Liver (tissue), 9 donors: ENCODE data around the gene NKTR. TPM values are rescaled to one million over a fixed set of nuclear protein-coding genes. Genes with fewer than 3 reads are reported as not detected.

Experiments used
- DNase-seq: peaks from one replicate; pipeline ENCODE4 v3.0.0-alpha.2; 2017; ENCODE audit warnings: low spot score
- H3K27ac ChIP-seq, 2 donors: one replicate each; pipeline ENCODE4 v1.7.0; 2013; ENCODE audit warnings: inconsistent platforms in 2 of 2, low read length in 2 of 2, control low read depth in 1 of 2, low read depth in 1 of 2, mild to moderate bottlenecking in 1 of 2
- H3K27me3 ChIP-seq, 4 donors: one replicate each; pipeline versions ENCODE4 v1.6.1 to v1.7.0; 2013; ENCODE audit warnings: low read length in 3 of 4, inconsistent platforms in 1 of 4, mild to moderate bottlenecking in 1 of 4, moderate library complexity in 1 of 4; ENCODE audit not compliant: control insufficient read depth in 4 of 4, insufficient read depth in 4 of 4
- H3K36me3 ChIP-seq, 4 donors: one replicate each; pipeline versions ENCODE4 v1.6.1 to v1.7.0; 2013; ENCODE audit warnings: low read length in 3 of 4, mild to moderate bottlenecking in 3 of 4, low read depth in 1 of 4, moderate library complexity in 1 of 4; ENCODE audit not compliant: control insufficient read depth in 4 of 4, insufficient read depth in 3 of 4
- H3K4me1 ChIP-seq, 4 donors: one replicate each; pipeline versions ENCODE4 v1.6.1 to v1.7.0; 2013; ENCODE audit warnings: low read length in 3 of 4, mild to moderate bottlenecking in 3 of 4, moderate library complexity in 1 of 4; ENCODE audit not compliant: control insufficient read depth in 4 of 4, insufficient read depth in 4 of 4
- H3K4me3 ChIP-seq, 3 donors: one replicate each; pipeline versions ENCODE4 v1.6.1 to v1.7.0; 2013; ENCODE audit warnings: low read length in 3 of 3, control low read depth in 1 of 3, low read depth in 1 of 3, mild to moderate bottlenecking in 1 of 3
- H3K9ac ChIP-seq, 2 donors: one replicate each; pipeline ENCODE4 v1.7.0; 2013; ENCODE audit warnings: low read length in 2 of 2, mild to moderate bottlenecking in 2 of 2, moderate library complexity in 2 of 2, control low read depth in 1 of 2, low read depth in 1 of 2
- H3K9me3 ChIP-seq, 4 donors: one replicate each; pipeline versions ENCODE4 v1.6.1 to v1.7.0; 2013; ENCODE audit warnings: low read length in 3 of 4; ENCODE audit not compliant: control insufficient read depth in 4 of 4
- ATF3 ChIP-seq: IDR thresholded peaks from 2 replicates; pipeline ENCODE4 v1.6.1; 2016; ENCODE audit warnings: antibody characterized with exemption
- CTCF ChIP-seq: fragments of 150-350 bp; IDR thresholded peaks from 2 replicates; pipeline ENCODE4 v1.5.1; 2017; ENCODE audit warnings: improper control_type of control experiment, low read depth, low read length; ENCODE audit not compliant: missing input control
- FOXA1 ChIP-seq: IDR thresholded peaks from 2 replicates; pipeline ENCODE4 v1.6.1; 2016; ENCODE audit warnings: antibody characterized with exemption
- FOXA2 ChIP-seq: IDR thresholded peaks from 2 replicates; pipeline ENCODE4 v1.6.1; 2016; ENCODE audit warnings: antibody characterized with exemption
- GABPA ChIP-seq, 2 donors: IDR thresholded peaks in 1 of 2; conservative IDR thresholded peaks in 1 of 2; 2 replicates each; pipeline ENCODE4 v1.6.1; 2016; ENCODE audit warnings: antibody characterized with exemption in 2 of 2, mild to moderate bottlenecking in 1 of 2, moderate library complexity in 1 of 2
- HNF4A ChIP-seq, 2 donors: conservative IDR thresholded peaks; 2 replicates each; pipeline ENCODE4 v1.6.1; 2016; ENCODE audit warnings: antibody characterized with exemption in 2 of 2, mild to moderate bottlenecking in 2 of 2
- JUND ChIP-seq, 2 donors: IDR thresholded peaks; 2 replicates each; pipeline ENCODE4 v1.6.1; 2016; ENCODE audit warnings: antibody characterized with exemption in 2 of 2
- MAX ChIP-seq: IDR thresholded peaks from 2 replicates; pipeline ENCODE4 v1.6.1; 2016; ENCODE audit warnings: antibody characterized with exemption
- RAD21 ChIP-seq, 2 donors: IDR thresholded peaks; 2 replicates each; pipeline ENCODE4 v1.6.1; 2016; ENCODE audit warnings: antibody characterized with exemption in 2 of 2, mild to moderate bottlenecking in 2 of 2
- RXRA ChIP-seq, 2 donors: IDR thresholded peaks; 2 replicates each; pipeline ENCODE4 v1.6.1; 2017 to 2018; ENCODE audit warnings: antibody characterized with exemption in 2 of 2, mild to moderate bottlenecking in 1 of 2
- SP1 ChIP-seq: IDR thresholded peaks from 2 replicates; pipeline ENCODE4 v1.6.1; 2018; ENCODE audit warnings: antibody characterized with exemption, mild to moderate bottlenecking
- YY1 ChIP-seq: IDR thresholded peaks from 2 replicates; pipeline ENCODE4 v1.6.1; 2016; ENCODE audit warnings: antibody characterized with exemption, mild to moderate bottlenecking
- ZBTB33 ChIP-seq: IDR thresholded peaks from 2 replicates; pipeline ENCODE4 v1.6.1; 2016; ENCODE audit warnings: antibody characterized with exemption
- WGBS: extraction: QIAGEN DNeasy Blood & Tissue Kit; methylation state at CpG from one replicate; pipeline ENCODE4 v1.1.7; 2013; 5-methylcytosine and 5-hydroxymethylcytosine counted together
- polyA plus RNA-seq, 2 donors: library from polyadenylated mRNA; stranded (reverse) in 1 of 2; unstranded in 1 of 2; fragments of 200-250 nt in 1 of 2; fragments of >200 nt in 1 of 2; fragmentation: Nextera tagmentation in 1 of 2; extraction: Ambion mirVana in 1 of 2; gene quantifications; one replicate each; pipeline versions ENCODE4 v1.2.1 to v1.2.3, GENCODE V29; 2013 to 2015
- total RNA-seq, 2 donors: library from RNA; depleted of rRNA; stranded (reverse); fragments of >200 nt; gene quantifications; one replicate each; pipeline ENCODE4 v1.2.3, GENCODE V29; 2014
- donor health status: healthy.
- donor health status: healthy.
- donor health status: healthy.
- donor health status: healthy.
- donor health status: healthy.

Gene NKTR
- total and polyA plus RNA-seq, 4 donors, result 5.8 to 75.5 (median 28.1) TPM

GRCh38 chr3:42674146-42674545 lies 73.7 kb downstream of the NKTR start:
- 75% methylated on average over 3 of the region's 3 CpGs for WGBS
- no peaks in the 10 kb centered on the region for H3K27me3 ChIP-seq
- H3K9ac ChIP-seq, result no peak overlapping the region
- DNase-seq, result no peak
- H3K4me1 ChIP-seq, result no peaks in the 10 kb centered on the region
- TF ChIP-seq FOXA2 (no peak), ZBTB33 (no peak), CTCF (no peak), FOXA1 (no peak)
- no peaks in the 10 kb centered on the region for H3K36me3 ChIP-seq
- H3K4me3 ChIP-seq, result no peak overlapping the region
- no peak overlapping the region for H3K27ac ChIP-seq
- peaks cover 0 to 2% (median under 1%) of the 10 kb centered on the region in 4 donors for H3K9me3 ChIP-seq

- Histone ChIP-seq H3K9ac (no peak overlapping the region), H3K27me3 (no peaks in the 10 kb centered on the region), H3K4me1 (no peaks in the 10 kb centered on the region), H3K36me3 (no peaks in the 10 kb centered on the region), H3K9me3 (peaks cover 0 to 2% (median 0%) of the 10 kb centered on the region in 4 donors), H3K4me3 (no peak overlapping the region), H3K27ac (no peak overlapping the region)
- WGBS, result 78% methylated on average over 2 of the region's 2 CpGs
- no peak for DNase-seq
- no peak for TF ChIP-seq YY1
- no peak for TF ChIP-seq CTCF
- no peak for TF ChIP-seq HNF4A (conservative IDR thresholded peaks at IDR 0.05)
- no peak for TF ChIP-seq JUND (IDR thresholded peaks at IDR 0.05)
- no peak for TF ChIP-seq ZBTB33
- no peak for TF ChIP-seq RAD21 (IDR thresholded peaks at IDR 0.05)
- no peak for TF ChIP-seq GABPA (IDR thresholded peaks at IDR 0.05 in 1 of 2, conservative IDR thresholded peaks at IDR 0.05 in 1 of 2)
- no peak for TF ChIP-seq MAX
- no peak for TF ChIP-seq RXRA (IDR thresholded peaks at IDR 0.05)
- TF ChIP-seq SP1, result no peak
- no peak for TF ChIP-seq ATF3
Observed at GRCh38 chr3:42675909-42676308, 75.4 kb downstream of the NKTR start.
